Measurements from ENCODE around the gene MYH6. TPM values are rescaled to one million over a fixed set of nuclear protein-coding genes. Genes with fewer than 3 reads are reported as not detected.
"Not testable (repeated sequence)": the region's sequence is repeated elsewhere in the genome, so short reads cannot be mapped to it uniquely, and the experiment has no call there.

Gene MYH6
- total RNA-seq, 1 experiment from 2014 or later = 0.03 TPM

- Histone ChIP-seq H3K4me3 (ENCODE audit: insufficient read depth, low read depth, low read length) (no peak overlapping the region), H3K36me3 (replicated peaks; ENCODE audit: control insufficient read depth, insufficient read depth, low read length) (no peaks in the 10 kb centered on the region), H3K27me3 (ENCODE audit: control insufficient read depth, insufficient read depth, low read length) (no peaks in the 10 kb centered on the region; the same call in 1 of the 2 replicates)
- DNase-seq = peak; percentile 29
Measured at GRCh38 chr14:23430016-23430722, 22.1 kb upstream of the MYH6 start.

DNA sequence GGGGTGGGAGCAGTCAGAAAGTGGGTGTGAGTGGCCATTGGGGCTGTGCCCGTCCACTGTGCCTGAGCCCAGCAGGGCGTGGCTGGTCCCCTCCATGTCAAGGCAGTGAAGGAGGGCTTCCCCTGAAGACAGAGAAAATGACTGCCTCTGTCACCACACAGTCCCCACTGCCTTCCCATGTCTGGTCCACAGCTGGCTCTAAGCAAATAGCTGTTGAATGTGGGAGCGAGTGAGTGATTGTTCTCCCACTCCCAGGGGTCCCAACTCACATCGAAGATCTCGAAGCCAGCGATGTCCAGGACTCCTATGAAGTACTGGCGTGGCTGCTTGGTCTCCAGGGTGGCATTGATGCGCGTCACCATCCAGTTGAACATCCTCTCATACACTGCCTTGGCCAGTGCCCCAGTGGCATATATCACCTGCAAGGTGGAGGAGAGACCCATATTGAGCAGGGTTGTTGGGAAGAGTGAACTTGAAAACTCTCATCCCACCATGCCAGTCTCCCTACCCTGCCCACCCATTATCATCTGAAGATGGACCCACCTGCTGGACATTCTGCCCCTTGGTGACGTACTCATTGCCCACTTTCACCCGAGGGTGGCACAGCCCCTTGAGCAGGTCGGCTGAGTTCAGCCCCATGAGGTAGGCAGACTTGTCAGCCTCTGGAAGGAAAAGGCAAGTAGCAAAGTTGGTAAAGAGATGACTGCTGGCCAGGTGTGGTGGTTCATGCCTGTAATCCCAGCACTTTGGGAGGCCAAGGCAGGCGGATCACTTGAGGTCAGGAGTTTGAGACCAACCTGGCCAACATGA, 20.8 kb upstream of the MYH6 start:
- no peak for DNase-seq
- no peaks in the 10 kb centered on the region; the same call in 1 of the 2 replicates for H3K27me3 ChIP-seq (ENCODE audit: control insufficient read depth, insufficient read depth, low read length)
- no peak overlapping the region for H3K4me3 ChIP-seq (ENCODE audit: insufficient read depth, low read depth, low read length)
- no peaks in the 10 kb centered on the region for H3K36me3 ChIP-seq (replicated peaks; ENCODE audit: control insufficient read depth, insufficient read depth, low read length)

DNA sequence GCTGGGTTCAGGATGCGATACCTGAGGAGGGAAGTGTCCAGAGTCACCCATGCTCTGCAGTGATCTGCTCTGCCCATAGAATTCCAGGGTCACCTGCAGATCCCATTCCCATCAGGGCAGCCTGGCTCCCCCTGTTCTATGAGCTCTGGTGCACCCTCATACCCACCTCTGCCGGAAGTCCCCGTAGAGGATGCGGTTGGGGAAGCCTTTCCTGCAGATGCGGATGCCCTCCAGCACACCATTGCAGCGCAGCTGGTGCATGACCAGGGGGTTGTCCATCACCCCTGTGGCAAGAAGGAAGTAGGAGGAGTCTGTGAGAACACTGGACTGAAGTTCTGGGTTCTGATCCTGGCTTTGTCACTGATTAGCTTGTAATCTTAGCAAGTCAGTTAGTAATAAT, 17.7 kb upstream of the MYH6 start:
- not testable (repeated sequence) for H3K4me3 ChIP-seq (ENCODE audit: insufficient read depth, low read depth, low read length); DNase-seq; H3K36me3 ChIP-seq (replicated peaks; ENCODE audit: control insufficient read depth, insufficient read depth, low read length); H3K27me3 ChIP-seq (ENCODE audit: control insufficient read depth, insufficient read depth, low read length)

DNA sequence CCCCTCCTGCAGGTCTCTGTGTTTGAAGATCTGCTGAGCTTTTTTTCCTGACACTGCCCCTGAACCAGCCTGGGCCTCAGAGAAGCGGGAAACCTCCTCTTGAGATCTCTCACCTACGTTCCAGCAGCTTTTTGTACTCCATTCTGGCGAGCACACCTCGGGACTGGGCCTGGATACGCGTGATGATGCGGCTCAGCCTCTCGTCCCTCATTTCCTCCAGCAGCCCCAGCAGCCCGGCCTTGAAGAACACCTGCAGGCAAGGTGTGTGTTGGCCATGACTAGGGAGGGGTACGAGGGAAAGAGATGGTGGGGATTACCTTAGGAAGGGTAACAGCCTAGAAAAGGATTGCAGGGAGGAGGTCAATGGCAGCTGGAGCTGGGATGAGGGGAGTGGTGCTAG, 17.1 kb upstream of the MYH6 start:
- Histone ChIP-seq H3K27me3 (ENCODE audit: control insufficient read depth, insufficient read depth, low read length) (no peaks in the 10 kb centered on the region; the same call in 1 of the 2 replicates), H3K4me3 (ENCODE audit: insufficient read depth, low read depth, low read length) (no peak overlapping the region), H3K36me3 (replicated peaks; ENCODE audit: control insufficient read depth, insufficient read depth, low read length) (no peaks in the 10 kb centered on the region)
- DNase-seq = no peak

- DNase-seq = no peak
- Histone ChIP-seq H3K36me3 (replicated peaks; ENCODE audit: control insufficient read depth, insufficient read depth, low read length) (no peaks in the 10 kb centered on the region), H3K4me3 (ENCODE audit: insufficient read depth, low read depth, low read length) (no peak overlapping the region), H3K27me3 (ENCODE audit: control insufficient read depth, insufficient read depth, low read length) (no peaks in the 10 kb centered on the region; the same call in 1 of the 2 replicates)
Measured at GRCh38 chr14:23423657-23424056, 15.6 kb upstream of the MYH6 start.

- no peaks in the 10 kb centered on the region; the same call in 1 of the 2 replicates for H3K27me3 ChIP-seq (ENCODE audit: control insufficient read depth, insufficient read depth, low read length)
- no peak overlapping the region for H3K4me3 ChIP-seq (ENCODE audit: insufficient read depth, low read depth, low read length)
- DNase-seq = no peak
- H3K36me3 ChIP-seq (replicated peaks; ENCODE audit: control insufficient read depth, insufficient read depth, low read length) = no peaks in the 10 kb centered on the region
Measured at GRCh38 chr14:23421594-23421993, 13.5 kb upstream of the MYH6 start.

DNA sequence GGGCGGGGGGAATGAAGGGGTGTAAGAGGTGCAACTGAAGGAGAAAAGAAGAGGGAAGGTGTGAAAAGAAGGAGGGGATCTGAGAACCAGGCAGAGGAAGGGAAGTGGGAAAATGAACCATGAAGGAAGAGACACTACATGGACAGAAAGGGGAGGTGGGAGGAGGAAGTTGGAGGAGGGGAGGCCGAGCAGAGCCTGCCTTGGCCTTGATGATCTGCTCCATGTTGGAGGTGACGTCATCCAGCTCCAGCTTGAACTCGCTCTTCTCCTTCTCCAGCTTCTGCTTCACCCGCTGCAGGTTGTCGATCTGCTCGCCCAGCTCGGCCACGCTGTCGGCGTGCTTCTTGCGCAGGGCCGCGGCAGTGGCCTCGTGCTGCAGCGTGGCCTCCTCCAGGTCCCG, 11.6 kb upstream of the MYH6 start:
- DNase-seq; H3K36me3 ChIP-seq (replicated peaks; ENCODE audit: control insufficient read depth, insufficient read depth, low read length); H3K4me3 ChIP-seq (ENCODE audit: insufficient read depth, low read depth, low read length): not testable (repeated sequence)

GRCh38 chr14:23418021-23418420, 9.9 kb upstream of the MYH6 start:
- DNase-seq = no peak
- no peaks in the 10 kb centered on the region for H3K36me3 ChIP-seq (replicated peaks; ENCODE audit: control insufficient read depth, insufficient read depth, low read length)
- H3K27me3 ChIP-seq (ENCODE audit: control insufficient read depth, insufficient read depth, low read length) = no peaks in the 10 kb centered on the region; the same call in 1 of the 2 replicates
- no peak overlapping the region for H3K4me3 ChIP-seq (ENCODE audit: insufficient read depth, low read depth, low read length)

More for the DNA sequence above, 11.6 kb upstream of the MYH6 start:
- not testable (repeated sequence) for H3K27me3 ChIP-seq (ENCODE audit: control insufficient read depth, insufficient read depth, low read length)

DNA sequence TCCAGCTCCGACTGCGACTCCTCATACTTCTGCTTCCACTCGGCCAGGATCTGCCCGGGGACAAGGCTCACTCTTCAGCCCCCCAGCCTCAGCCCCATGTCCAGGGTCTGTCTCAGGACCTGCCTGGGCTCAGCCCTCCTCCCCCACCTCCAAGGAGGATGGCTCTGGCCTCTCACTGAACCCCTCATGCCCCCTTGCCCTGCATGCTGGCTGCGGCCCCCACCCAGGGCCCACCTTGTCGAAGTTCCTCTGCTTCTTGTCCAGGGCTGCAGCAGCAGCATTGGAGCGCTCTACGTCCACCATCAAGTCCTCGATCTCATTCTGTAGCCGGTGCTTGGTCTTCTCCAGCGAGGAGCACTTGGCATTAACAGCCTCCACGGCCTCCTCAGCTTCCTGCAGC, 9.2 kb upstream of the MYH6 start:
- H3K36me3 ChIP-seq (replicated peaks; ENCODE audit: control insufficient read depth, insufficient read depth, low read length); H3K4me3 ChIP-seq (ENCODE audit: insufficient read depth, low read depth, low read length); DNase-seq; H3K27me3 ChIP-seq (ENCODE audit: control insufficient read depth, insufficient read depth, low read length): not testable (repeated sequence)

GRCh38 chr14:23416801-23417200, 8.7 kb upstream of the MYH6 start:
- H3K36me3 ChIP-seq (replicated peaks; ENCODE audit: control insufficient read depth, insufficient read depth, low read length) = no peaks in the 10 kb centered on the region
- no peak overlapping the region for H3K4me3 ChIP-seq (ENCODE audit: insufficient read depth, low read depth, low read length)
- no peaks in the 10 kb centered on the region for H3K27me3 ChIP-seq (ENCODE audit: control insufficient read depth, insufficient read depth, low read length)
- no peak for DNase-seq

- H3K4me3 ChIP-seq (ENCODE audit: insufficient read depth, low read depth, low read length) = no peak overlapping the region
- no peaks in the 10 kb centered on the region for H3K36me3 ChIP-seq (replicated peaks; ENCODE audit: control insufficient read depth, insufficient read depth, low read length)
- DNase-seq = peak; percentile 40
- H3K27me3 ChIP-seq (ENCODE audit: control insufficient read depth, insufficient read depth, low read length) = no peaks in the 10 kb centered on the region
Measured at GRCh38 chr14:23415821-23416778, 8.0 kb upstream of the MYH6 start.

DNA sequence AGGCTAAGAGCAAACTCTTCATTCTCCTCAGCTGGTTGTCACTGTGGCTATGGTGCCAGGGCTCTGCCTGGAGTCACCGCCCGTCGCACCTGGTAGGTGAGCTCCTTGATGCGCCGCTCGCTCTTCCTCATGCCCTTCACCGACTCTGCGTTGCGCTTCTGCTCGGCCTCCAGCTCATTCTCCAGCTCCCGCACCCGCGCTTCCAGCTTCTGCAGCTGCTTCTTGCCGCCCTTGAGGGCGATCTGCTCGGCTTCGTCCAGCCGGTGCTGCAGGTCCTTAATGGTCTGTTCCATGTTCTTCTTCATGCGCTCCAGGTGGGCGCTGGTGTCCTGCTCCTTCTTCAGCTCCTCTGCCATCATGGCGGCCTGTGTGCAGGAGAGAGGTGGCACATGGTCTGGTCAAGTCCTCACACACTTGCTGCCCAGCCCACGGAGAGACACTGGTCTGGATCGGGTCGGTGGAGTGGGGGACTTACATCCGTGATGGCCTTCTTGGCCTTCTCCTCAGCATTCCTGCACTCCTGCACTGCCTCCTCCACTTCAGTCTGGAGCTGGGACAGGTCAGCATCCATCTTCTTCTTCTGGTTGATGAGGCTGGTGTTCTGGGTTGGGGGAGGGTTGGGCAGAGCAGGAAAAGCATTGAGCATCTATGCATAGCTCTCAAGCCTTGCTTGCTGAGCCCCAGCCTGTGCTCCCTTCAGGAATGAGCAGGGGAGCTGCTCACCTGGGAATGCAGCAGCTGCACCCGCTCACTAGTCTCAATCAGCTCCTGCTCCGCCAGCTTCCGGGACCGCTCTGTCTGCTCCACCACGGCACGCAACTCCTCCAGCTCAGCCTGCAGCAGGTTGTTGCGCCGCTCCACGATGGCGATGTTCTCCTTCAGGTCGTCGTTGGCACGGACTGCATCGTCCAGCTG, 7.1 kb upstream of the MYH6 start:
- DNase-seq = no peak
- Histone ChIP-seq H3K27me3 (ENCODE audit: control insufficient read depth, insufficient read depth, low read length) (no peaks in the 10 kb centered on the region), H3K4me3 (ENCODE audit: insufficient read depth, low read depth, low read length) (no peak overlapping the region), H3K36me3 (replicated peaks; ENCODE audit: control insufficient read depth, insufficient read depth, low read length) (no peaks in the 10 kb centered on the region)

DNA sequence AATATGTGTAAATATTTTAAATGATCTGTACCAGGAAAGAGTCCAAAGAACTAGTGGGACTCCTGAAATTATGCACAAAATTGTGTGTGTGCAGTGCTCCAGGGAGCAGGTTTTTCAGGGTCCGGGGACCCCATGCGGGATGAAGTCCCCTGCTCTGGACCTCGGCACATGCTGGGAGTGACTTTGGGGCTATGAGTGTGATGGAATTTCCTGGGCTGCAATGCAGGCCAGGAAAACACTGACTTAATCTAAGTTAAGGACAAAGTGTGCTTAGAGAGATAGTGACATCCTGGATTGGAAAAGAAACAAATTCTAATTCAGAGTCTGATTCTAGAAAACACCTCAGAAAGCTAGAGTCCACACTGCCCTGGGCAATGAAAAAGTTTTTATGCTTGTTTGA, 6.2 kb upstream of the MYH6 start:
- Histone ChIP-seq H3K27me3 (ENCODE audit: control insufficient read depth, insufficient read depth, low read length) (no peaks in the 10 kb centered on the region), H3K4me3 (ENCODE audit: insufficient read depth, low read depth, low read length) (no peak overlapping the region), H3K36me3 (replicated peaks; ENCODE audit: control insufficient read depth, insufficient read depth, low read length) (no peaks in the 10 kb centered on the region)
- DNase-seq = no peak
